ENCODE measurements around the gene TREM1.
"Not testable (repeated sequence)": the region's sequence is repeated elsewhere in the genome, so short reads cannot be mapped to it uniquely, and the experiment has no call there.

Gene TREM1

DNA sequence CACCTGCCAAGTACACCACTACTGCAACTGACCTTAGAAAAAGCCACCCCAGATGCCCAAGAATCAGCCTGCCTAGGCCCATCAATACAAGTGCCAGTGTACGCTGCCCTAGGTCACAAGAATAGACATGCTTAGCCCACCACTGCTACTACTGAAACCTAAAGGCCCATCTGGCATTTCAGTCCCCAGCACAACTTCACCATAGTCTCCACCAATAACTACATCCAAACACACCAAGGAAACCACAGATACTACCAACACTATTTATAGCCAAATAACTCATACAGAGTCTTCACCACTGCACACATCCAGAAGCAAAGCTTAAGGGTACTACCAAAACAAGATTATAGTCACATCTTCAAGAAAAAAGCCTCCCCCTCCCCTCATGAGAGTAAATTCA lies 30.1 kb downstream of the TREM1 start:
- Mint-ChIP-seq H3K27me3 (peaks cover 5% of the 10 kb centered on the region), H3K4me3 (no peak overlapping the region), H3K4me1 (ENCODE audit: low read depth) (peaks cover 5% of the 10 kb centered on the region), H3K27ac (no peak overlapping the region), H3K9me3 (peaks cover 12% of the 10 kb centered on the region), H3K36me3 (ENCODE audit: low read depth) (no peaks in the 10 kb centered on the region)

- H3K4me1 Mint-ChIP-seq (ENCODE audit: low read depth) = peaks cover 5% of the 10 kb centered on the region
- H3K27ac Mint-ChIP-seq = no peak overlapping the region
- H3K36me3 Mint-ChIP-seq (ENCODE audit: low read depth) = no peaks in the 10 kb centered on the region
Observed at GRCh38 chr6:41255638-41256246, 30.7 kb downstream of the TREM1 start.

GRCh38 chr6:41255110-41255509 lies 31.4 kb downstream of the TREM1 start:
- H3K27ac Mint-ChIP-seq = no peak overlapping the region
- H3K4me1 Mint-ChIP-seq (ENCODE audit: low read depth) = peaks cover 5% of the 10 kb centered on the region
- H3K4me3 Mint-ChIP-seq = no peak overlapping the region
- peaks cover 12% of the 10 kb centered on the region for H3K9me3 Mint-ChIP-seq
- no peaks in the 10 kb centered on the region for H3K36me3 Mint-ChIP-seq (ENCODE audit: low read depth)
- peaks cover 5% of the 10 kb centered on the region for H3K27me3 Mint-ChIP-seq

More at GRCh38 chr6:41255638-41256246, 30.7 kb downstream of the TREM1 start:
- H3K4me3 Mint-ChIP-seq = no peak overlapping the region
- peaks cover 5% of the 10 kb centered on the region for H3K27me3 Mint-ChIP-seq
- H3K9me3 Mint-ChIP-seq = peaks cover 12% of the 10 kb centered on the region

DNA sequence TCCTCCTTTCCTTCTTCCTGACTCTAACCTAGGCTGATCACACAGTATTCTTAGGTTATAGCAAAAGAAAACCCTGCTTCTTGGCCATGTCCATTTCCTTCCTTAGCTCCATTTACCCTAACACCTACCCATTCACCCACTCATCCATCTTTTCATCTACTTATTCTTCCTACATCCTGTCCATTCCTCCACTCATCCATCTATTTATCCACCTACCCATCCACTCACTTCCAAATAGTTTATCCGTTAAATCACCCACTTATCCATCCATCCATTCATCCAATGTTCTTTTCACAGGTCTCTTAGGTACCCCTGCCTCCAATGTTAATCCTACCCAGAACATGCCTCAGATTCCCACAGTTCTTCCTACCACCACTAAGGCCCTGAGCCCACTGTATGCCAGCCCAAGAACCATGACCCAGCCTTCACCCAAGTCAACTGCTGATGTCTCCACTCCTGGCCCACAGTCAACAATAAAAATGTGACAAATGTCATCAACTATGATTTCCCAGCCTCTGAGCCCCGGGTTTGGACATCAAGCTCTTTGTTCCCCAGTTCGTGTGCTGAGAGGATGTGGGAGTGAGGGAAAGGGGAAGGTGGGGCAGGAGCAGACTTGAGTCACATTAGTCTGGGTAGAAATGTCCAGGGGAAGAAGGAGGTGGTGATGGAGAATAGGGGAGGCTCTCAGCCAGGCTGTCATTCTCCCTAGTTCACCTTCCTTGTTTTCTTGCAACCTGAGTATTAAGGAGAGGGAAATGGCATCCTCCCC lies 33.9 kb downstream of the TREM1 start:
- H3K27me3 Mint-ChIP-seq = peaks cover 5% of the 10 kb centered on the region
- no peak overlapping the region for H3K4me3 Mint-ChIP-seq
- peaks cover 14% of the 10 kb centered on the region for H3K4me1 Mint-ChIP-seq (ENCODE audit: low read depth)
- H3K36me3 Mint-ChIP-seq (ENCODE audit: low read depth) = no peaks in the 10 kb centered on the region
- no peaks in the 10 kb centered on the region for H3K9me3 Mint-ChIP-seq
- H3K27ac Mint-ChIP-seq = no peak overlapping the region

- Mint-ChIP-seq H3K9me3 (no peaks in the 10 kb centered on the region), H3K27me3 (peaks cover 5% of the 10 kb centered on the region), H3K4me1 (ENCODE audit: low read depth) (peaks cover 12% of the 10 kb centered on the region), H3K36me3 (ENCODE audit: low read depth) (no peaks in the 10 kb centered on the region), H3K27ac (no peak overlapping the region), H3K4me3 (no peak overlapping the region)
Observed at GRCh38 chr6:41247882-41248705, 38.4 kb downstream of the TREM1 start.

DNA sequence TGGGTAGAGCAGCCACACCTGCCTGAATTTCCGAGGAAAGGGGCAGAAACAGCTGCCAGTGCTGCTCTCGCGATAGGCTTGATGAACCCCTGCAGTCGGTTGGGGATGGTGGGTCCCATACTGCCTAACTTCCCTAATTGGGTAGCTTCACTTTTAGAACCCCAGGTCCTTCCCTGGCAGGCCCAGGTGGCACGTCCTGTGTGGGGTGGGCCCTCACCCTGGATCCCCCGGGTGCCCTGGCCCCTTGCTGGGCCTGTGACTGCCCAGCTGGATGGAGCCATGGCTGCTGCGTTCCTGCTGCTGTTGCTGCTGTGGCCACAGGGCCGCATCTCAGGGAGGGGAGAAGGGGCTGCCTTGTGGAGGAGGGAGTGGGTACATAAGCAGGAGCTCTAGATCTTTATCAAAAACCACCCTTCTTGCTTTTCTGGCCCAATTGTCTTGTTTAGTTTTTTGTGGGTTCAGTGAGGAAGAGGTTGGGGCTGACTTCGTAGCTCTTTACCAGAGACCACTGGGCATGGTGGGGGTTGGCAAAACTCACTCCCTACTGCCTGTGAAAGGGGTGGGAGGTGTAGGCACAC lies 39.1 kb downstream of the TREM1 start:
- Mint-ChIP-seq H3K27ac (no peak overlapping the region), H3K4me1 (ENCODE audit: low read depth) (peaks cover 12% of the 10 kb centered on the region), H3K4me3 (no peak overlapping the region), H3K27me3 (peaks cover 2% of the 10 kb centered on the region), H3K9me3 (no peaks in the 10 kb centered on the region), H3K36me3 (ENCODE audit: low read depth) (no peaks in the 10 kb centered on the region)

DNA sequence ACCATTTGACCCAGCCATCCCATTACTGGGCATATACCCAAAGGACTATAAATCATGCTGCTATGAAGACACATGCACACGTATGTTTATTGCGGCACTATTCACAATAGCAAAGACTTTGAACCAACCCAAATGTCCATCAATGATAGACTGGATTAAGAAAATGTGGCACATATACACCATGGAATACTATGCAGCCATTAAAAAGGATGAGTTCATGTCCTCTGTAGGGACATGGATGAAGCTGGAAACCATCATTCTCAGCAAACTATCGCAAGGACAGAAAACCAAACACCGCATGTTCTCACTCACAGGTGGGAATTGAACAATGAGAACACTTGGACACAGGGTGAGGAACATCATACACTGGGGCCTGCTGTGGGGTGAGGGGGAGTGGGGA lies 40.0 kb downstream of the TREM1 start:
- not testable (repeated sequence) for H3K27ac Mint-ChIP-seq; H3K36me3 Mint-ChIP-seq (ENCODE audit: low read depth); H3K27me3 Mint-ChIP-seq; H3K4me3 Mint-ChIP-seq; H3K9me3 Mint-ChIP-seq
- H3K4me1 Mint-ChIP-seq (ENCODE audit: low read depth) = peaks cover 12% of the 10 kb centered on the region

DNA sequence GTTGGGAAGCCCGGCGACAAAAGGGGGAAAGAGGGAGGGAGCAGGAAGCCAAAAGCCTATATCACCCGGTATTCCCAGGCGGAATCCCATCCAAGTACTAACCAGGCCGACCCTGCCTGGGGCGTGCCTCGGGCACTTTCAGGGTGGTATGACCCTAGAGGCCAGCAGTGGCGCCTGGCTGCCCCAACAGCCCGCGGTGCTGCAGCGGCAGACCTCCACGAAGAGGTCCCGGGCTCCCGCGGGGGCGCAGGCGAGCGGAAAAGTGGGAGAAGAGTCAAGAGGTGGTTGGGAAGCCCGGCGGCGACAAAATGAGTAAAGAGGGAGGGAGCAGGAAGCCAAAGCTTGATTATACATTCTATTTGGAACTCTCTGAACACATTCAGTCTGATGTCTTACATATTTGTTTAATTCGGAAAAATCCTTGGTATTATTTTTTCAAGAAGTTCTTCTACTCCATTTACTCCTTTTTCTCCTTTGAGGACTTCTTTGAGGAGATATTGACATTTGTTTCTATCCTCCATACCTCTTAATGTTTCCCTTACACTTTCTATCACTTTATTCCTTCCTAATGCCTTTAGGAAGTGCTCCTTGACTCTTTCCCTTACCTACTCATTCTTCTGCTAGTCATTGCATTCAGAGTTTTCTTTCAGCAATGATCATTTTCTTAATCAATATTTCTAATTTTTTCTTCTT lies 46.9 kb downstream of the TREM1 start:
- Mint-ChIP-seq H3K36me3 (ENCODE audit: low read depth) (no peaks in the 10 kb centered on the region), H3K4me1 (ENCODE audit: low read depth) (no peaks in the 10 kb centered on the region), H3K27ac (no peak overlapping the region), H3K9me3 (no peaks in the 10 kb centered on the region), H3K4me3 (no peak overlapping the region), H3K27me3 (peaks cover 24% of the 10 kb centered on the region)

GRCh38 chr6:41237128-41237527 lies 49.4 kb downstream of the TREM1 start:
- H3K4me1 Mint-ChIP-seq (ENCODE audit: low read depth) = no peaks in the 10 kb centered on the region
- H3K27me3 Mint-ChIP-seq = peaks cover 24% of the 10 kb centered on the region
- no peaks in the 10 kb centered on the region for H3K36me3 Mint-ChIP-seq (ENCODE audit: low read depth)
- no peak overlapping the region for H3K4me3 Mint-ChIP-seq
- no peak overlapping the region for H3K27ac Mint-ChIP-seq
- H3K9me3 Mint-ChIP-seq = no peaks in the 10 kb centered on the region

GRCh38 chr6:41236276-41236675 lies 50.2 kb downstream of the TREM1 start:
- no peaks in the 10 kb centered on the region for H3K36me3 Mint-ChIP-seq (ENCODE audit: low read depth)
- no peak overlapping the region for H3K4me3 Mint-ChIP-seq
- H3K4me1 Mint-ChIP-seq (ENCODE audit: low read depth) = no peaks in the 10 kb centered on the region
- H3K9me3 Mint-ChIP-seq = no peaks in the 10 kb centered on the region
- H3K27ac Mint-ChIP-seq = no peak overlapping the region
- peaks cover 24% of the 10 kb centered on the region for H3K27me3 Mint-ChIP-seq

DNA sequence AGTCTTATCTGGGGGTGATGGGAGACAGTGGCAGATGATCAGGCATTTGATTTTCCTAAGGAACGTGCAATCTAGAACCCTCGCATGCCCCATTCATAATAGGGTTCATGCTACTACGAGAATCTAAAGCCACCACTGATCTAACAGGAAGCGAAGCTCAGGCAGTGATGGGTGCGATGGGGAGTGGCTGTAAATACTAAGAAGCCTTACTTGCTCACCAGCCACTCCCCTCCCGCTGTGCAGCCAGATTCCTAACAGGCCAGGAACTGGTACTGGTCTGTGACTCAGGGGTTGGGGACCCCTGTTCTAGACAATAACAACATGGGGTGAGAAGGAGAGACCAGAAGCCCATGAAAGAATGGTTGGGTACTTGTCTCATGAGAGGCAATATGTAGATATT lies 53.8 kb downstream of the TREM1 start:
- Mint-ChIP-seq H3K27me3 (peaks cover 6% of the 10 kb centered on the region), H3K4me1 (ENCODE audit: low read depth) (no peaks in the 10 kb centered on the region), H3K27ac (no peak overlapping the region), H3K9me3 (no peaks in the 10 kb centered on the region), H3K36me3 (ENCODE audit: low read depth) (no peaks in the 10 kb centered on the region), H3K4me3 (no peak overlapping the region)

- H3K4me1 Mint-ChIP-seq (ENCODE audit: low read depth) = no peaks in the 10 kb centered on the region
- no peak overlapping the region for H3K27ac Mint-ChIP-seq
- no peaks in the 10 kb centered on the region for H3K9me3 Mint-ChIP-seq
- H3K27me3 Mint-ChIP-seq = no peaks in the 10 kb centered on the region
- H3K36me3 Mint-ChIP-seq (ENCODE audit: low read depth) = no peaks in the 10 kb centered on the region
- H3K4me3 Mint-ChIP-seq = no peak overlapping the region
Observed at GRCh38 chr6:41231246-41231645, 55.2 kb downstream of the TREM1 start.

DNA sequence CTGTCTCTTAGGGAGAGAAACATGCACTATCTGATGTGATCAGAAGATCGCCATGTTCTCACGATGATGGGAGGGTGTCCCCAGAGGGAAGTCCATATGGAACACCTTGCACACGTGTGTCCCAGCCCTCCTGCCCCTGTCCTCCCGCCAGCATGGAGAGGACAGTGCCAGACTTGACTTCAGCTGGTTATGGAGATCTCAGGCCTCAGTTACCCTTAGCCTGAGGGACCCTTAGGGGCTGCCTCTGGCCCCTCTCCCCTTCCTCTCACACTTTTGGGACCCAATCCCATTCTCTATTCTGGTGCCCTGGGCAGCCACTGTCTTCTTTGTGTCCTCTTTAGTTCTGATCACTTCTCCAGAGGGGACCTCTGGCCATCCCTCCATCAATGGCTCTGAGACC lies 56.8 kb downstream of the TREM1 start:
- Mint-ChIP-seq H3K27ac (no peak overlapping the region), H3K27me3 (no peaks in the 10 kb centered on the region), H3K4me3 (no peak overlapping the region), H3K4me1 (ENCODE audit: low read depth) (no peaks in the 10 kb centered on the region), H3K36me3 (ENCODE audit: low read depth) (no peaks in the 10 kb centered on the region), H3K9me3 (no peaks in the 10 kb centered on the region)

DNA sequence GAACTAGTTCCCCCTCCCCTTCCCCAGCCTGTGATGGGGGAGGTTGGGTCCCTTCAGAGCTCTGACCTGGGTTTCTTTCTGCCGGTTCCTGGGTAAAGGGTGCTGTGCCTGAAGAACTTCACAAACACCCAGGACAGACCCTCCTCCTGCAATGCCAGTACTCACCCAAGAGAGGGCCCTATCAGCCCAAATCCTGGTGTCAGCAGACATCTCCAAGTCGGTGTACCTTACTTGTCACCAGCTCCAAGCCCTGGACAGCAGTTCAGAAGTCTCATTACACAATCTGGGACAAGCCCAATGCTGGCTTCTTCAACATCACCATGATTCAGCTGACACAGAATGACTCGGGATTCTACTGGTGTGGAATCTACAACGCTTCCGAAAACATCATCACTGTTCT lies 57.9 kb downstream of the TREM1 start:
- Mint-ChIP-seq H3K27ac (no peak overlapping the region), H3K4me3 (no peak overlapping the region), H3K4me1 (ENCODE audit: low read depth) (no peaks in the 10 kb centered on the region), H3K27me3 (no peaks in the 10 kb centered on the region), H3K36me3 (ENCODE audit: low read depth) (no peaks in the 10 kb centered on the region), H3K9me3 (no peaks in the 10 kb centered on the region)
